ENCODE data around the gene ADAMTS9. TPM values are rescaled to one million over a fixed set of nuclear protein-coding genes. Genes with fewer than 3 reads are reported as not detected.

ADAMTS9 gene
- total RNA-seq, 4 donors from 2014 or later: 4.8 to 49.8 (median 13.4) TPM

GRCh38 chr3:64638511-64638910 is 49.3 kb downstream of the ADAMTS9 start:
- no peaks in the 10 kb centered on the region for H3K4me1 ChIP-seq
- no peak for DNase-seq
- no peaks in the 10 kb centered on the region for H3K27me3 ChIP-seq
- no peaks in the 10 kb centered on the region for H3K9me3 ChIP-seq
- peak overlapping the region in 3 of 4 donors; percentile 11 to 34 (median 16) for H3K27ac ChIP-seq
- H3K4me3 ChIP-seq: no peak overlapping the region
- in situ Hi-C loops (cut with MboI; ENCODE audit: low sequenced_read_pairs in 4 of 4): no loop called here
- no peak for TF ChIP-seq POLR2A (IDR thresholded peaks at IDR 0.05)
- ATAC-seq: no peak
- intact Hi-C loops (cut with DNase I; ENCODE audit: low total_unique reads): no loop called here
- H3K36me3 ChIP-seq: peaks cover 0 to 10% of the 10 kb centered on the region in 2 donors

GRCh38 chr3:64634417-64634816 is 53.4 kb downstream of the ADAMTS9 start:
- Histone ChIP-seq H3K36me3 (peaks cover 0 to 34% of the 10 kb centered on the region in 2 donors), H3K27me3 (no peaks in the 10 kb centered on the region), H3K4me1 (no peaks in the 10 kb centered on the region), H3K9me3 (no peaks in the 10 kb centered on the region), H3K4me3 (no peak overlapping the region), H3K27ac (no peak overlapping the region)
- in situ Hi-C loops (cut with MboI; ENCODE audit: low sequenced_read_pairs in 4 of 4) (no loop called here), intact Hi-C loops (cut with DNase I; ENCODE audit: low total_unique reads) (no loop called here)
- ATAC-seq (no peak), DNase-seq (no peak)
- TF ChIP-seq CTCF (IDR thresholded peaks at IDR 0.05 in 4 of 5, conservative IDR thresholded peaks at IDR 0.05 in 1 of 5) (no peak), POLR2A (IDR thresholded peaks at IDR 0.05) (no peak)

GRCh38 chr3:64631951-64632350 is 55.8 kb downstream of the ADAMTS9 start:
- intact Hi-C loops (cut with DNase I; ENCODE audit: low total_unique reads) (no loop called here), in situ Hi-C loops (cut with MboI; ENCODE audit: low sequenced_read_pairs in 4 of 4) (no loop called here)
- Histone ChIP-seq H3K36me3 (peaks cover 0 to 37% of the 10 kb centered on the region in 2 donors), H3K4me3 (no peak overlapping the region), H3K4me1 (peaks cover 3 to 9% of the 10 kb centered on the region in 2 donors), H3K27ac (no peak overlapping the region), H3K27me3 (no peaks in the 10 kb centered on the region), H3K9me3 (no peaks in the 10 kb centered on the region)
- no peak for DNase-seq
- no peak for ATAC-seq
- no peak for TF ChIP-seq POLR2A (IDR thresholded peaks at IDR 0.05)
- TF ChIP-seq CTCF (IDR thresholded peaks at IDR 0.05 in 4 of 5, conservative IDR thresholded peaks at IDR 0.05 in 1 of 5): no peak

- Histone ChIP-seq H3K27me3 (no peaks in the 10 kb centered on the region), H3K36me3 (peaks cover 0 to 27% of the 10 kb centered on the region in 2 donors), H3K9me3 (no peaks in the 10 kb centered on the region), H3K4me1 (peaks cover 10 to 18% of the 10 kb centered on the region in 2 donors), H3K27ac (peak overlapping the region in 3 of 4 donors; percentile 1 to 59 (median 40)), H3K4me3 (no peak overlapping the region)
- peak; percentile 88 to 89 for ATAC-seq
- TF ChIP-seq POLR2A (IDR thresholded peaks at IDR 0.05) (no peak), CTCF (IDR thresholded peaks at IDR 0.05 in 4 of 5, conservative IDR thresholded peaks at IDR 0.05 in 1 of 5) (no peak)
- in situ Hi-C loops (cut with MboI; ENCODE audit: low sequenced_read_pairs in 4 of 4) (no loop called here), intact Hi-C loops (cut with DNase I; ENCODE audit: low total_unique reads) (no loop called here)
- DNase-seq: no peak
Measured at GRCh38 chr3:64627471-64628321, 60.1 kb downstream of the ADAMTS9 start.

GRCh38 chr3:64627042-64627441 is 60.8 kb downstream of the ADAMTS9 start:
- TF ChIP-seq CTCF (IDR thresholded peaks at IDR 0.05 in 4 of 5, conservative IDR thresholded peaks at IDR 0.05 in 1 of 5) (no peak), POLR2A (IDR thresholded peaks at IDR 0.05) (no peak)
- H3K27me3 ChIP-seq: no peaks in the 10 kb centered on the region
- no peaks in the 10 kb centered on the region for H3K9me3 ChIP-seq
- intact Hi-C loops (cut with DNase I; ENCODE audit: low total_unique reads) (no loop called here), in situ Hi-C loops (cut with MboI; ENCODE audit: low sequenced_read_pairs in 4 of 4) (no loop called here)
- DNase-seq: no peak
- no peak overlapping the region for H3K4me3 ChIP-seq
- H3K27ac ChIP-seq: peak overlapping the region in 1 of 4 donors; percentile 40
- no peak for ATAC-seq
- H3K36me3 ChIP-seq: peaks cover 0 to 32% of the 10 kb centered on the region in 2 donors
- peaks cover 10 to 18% of the 10 kb centered on the region in 2 donors for H3K4me1 ChIP-seq
